C4-2B (cell line): Measurements from ENCODE around the gene DPEP2.

ENCODE experiments used
- CTCF ChIP-seq: fragments of 450-650 bp; conservative IDR thresholded peaks from 2 replicates; pipeline ENCODE4 v1.5.1; 2017; ENCODE audit warnings: mild to moderate bottlenecking
- ZFX ChIP-seq: fragments of 450-650 bp; IDR thresholded peaks from 2 replicates; pipeline ENCODE4 v1.6.1; 2017

DNA sequence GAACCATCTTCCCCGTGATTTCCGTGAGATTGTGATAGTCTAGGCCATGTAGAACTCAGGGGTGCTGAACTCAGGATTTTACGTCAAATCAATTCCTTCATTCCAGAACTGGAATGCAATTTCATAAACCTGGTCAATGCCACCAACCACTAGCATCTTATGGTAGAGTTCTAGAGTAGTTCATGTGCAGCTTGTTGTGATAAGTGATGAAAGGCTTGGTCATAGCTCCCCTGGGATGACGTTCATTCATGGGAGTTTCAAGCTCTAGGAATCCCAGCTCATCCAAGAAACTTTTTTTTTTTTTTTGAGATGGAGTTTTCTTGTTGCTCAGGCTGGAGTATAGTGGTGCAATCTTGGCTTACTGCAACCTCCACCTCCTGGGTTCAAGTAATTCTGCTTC, 3.7 kb upstream of the DPEP2 start:
- TF ChIP-seq CTCF (no peak), ZFX (no peak)
